PC-9 (cell line): Measurements from ENCODE around the gene GPRC5C. TPM values are rescaled to one million over a fixed set of nuclear protein-coding genes. Genes with fewer than 3 reads are reported as not detected.
A peak's percentile ranks its signal among the peaks of the same experiment; 100 is the strongest.

Experiments
- BruUV-seq: library from RNA; stranded (reverse); fragments of 400-500 nt; replicated peaks from 2 replicates; lab custom pipeline; 2021; lab: Mats Ljungman, UMichigan
- CTCF ChIA-PET: fragments of 300-600 bp; sonication (Branson Sonifier 250); formaldehyde crosslinking; loops from one replicate; lab custom pipeline; 2022; ENCODE audit warnings: antibody characterized with exemption; lab: Charles Lee
- POLR2A ChIA-PET: fragments of 300-600 bp; sonication (Branson Sonifier 250); formaldehyde crosslinking; loops from one replicate; lab custom pipeline; 2022; ENCODE audit warnings: antibody characterized with exemption; ENCODE audit not compliant: unreplicated experiment; lab: Charles Lee
- DNase-seq, 2 experiments: peaks; one replicate each; pipeline versions ENCODE4 v3.0.0 to v3.0.0-alpha.2; 2015 to 2022; ENCODE audit warnings: mixed read lengths in 1 of 2
- H2AFZ ChIP-seq: fragments of 200-600 bp; sonication (generic); 2 replicates; pipeline ENCODE4 v1.8.1; 2017; ENCODE audit warnings: antibody characterized with exemption
- H3F3A ChIP-seq: fragments of 200-600 bp; sonication (generic); 2 replicates; pipeline ENCODE4 v1.8.1; 2017; ENCODE audit warnings: antibody characterized with exemption, mild to moderate bottlenecking, low read depth; ENCODE audit not compliant: insufficient read depth
- H3K27ac ChIP-seq: fragments of 200-600 bp; sonication (generic); 2 replicates; pipeline ENCODE4 v1.6.1; 2016; ENCODE audit warnings: mixed run types
- H3K27me3 ChIP-seq: fragments of 200-600 bp; sonication (generic); 2 replicates; pipeline ENCODE4 v1.6.1; 2016; ENCODE audit warnings: low read depth, mixed run types; ENCODE audit not compliant: insufficient read depth
- H3K36me3 ChIP-seq: fragments of 200-600 bp; sonication (generic); 2 replicates; pipeline ENCODE4 v1.6.1; 2016; ENCODE audit warnings: low read depth, mixed run types
- H3K4me1 ChIP-seq: fragments of 200-600 bp; sonication (generic); replicated peaks from 2 replicates; pipeline ENCODE4 v1.6.1; 2016; ENCODE audit warnings: mixed run types; ENCODE audit not compliant: insufficient read depth
- H3K4me2 ChIP-seq: fragments of 200-600 bp; sonication (generic); 2 replicates; pipeline ENCODE4 v1.6.1; 2017; ENCODE audit warnings: mixed run types
- H3K4me3 ChIP-seq: fragments of 200-600 bp; sonication (generic); 2 replicates; pipeline ENCODE4 v1.6.1; 2016; ENCODE audit warnings: mixed run types
- H3K79me2 ChIP-seq: fragments of 200-600 bp; sonication (generic); 2 replicates; pipeline ENCODE4 v1.6.1; 2017; ENCODE audit warnings: low read depth, mixed run types
- H3K9me2 ChIP-seq: fragments of 200-600 bp; sonication (generic); 2 replicates; pipeline ENCODE4 v1.8.1; 2017; ENCODE audit warnings: mild to moderate bottlenecking; ENCODE audit not compliant: insufficient read depth
- H3K9me3 ChIP-seq: fragments of 200-600 bp; sonication (generic); 2 replicates; pipeline ENCODE4 v1.8.1; 2016; ENCODE audit warnings: low read depth; ENCODE audit not compliant: insufficient read depth
- H4K20me1 ChIP-seq: fragments of 200-600 bp; sonication (generic); 2 replicates; pipeline ENCODE4 v1.8.1; 2017; ENCODE audit not compliant: insufficient read depth
- CTCF ChIP-seq: fragments of 200-600 bp; sonication (generic); conservative IDR thresholded peaks from 2 replicates; pipeline ENCODE4 v1.6.1; 2017; ENCODE audit warnings: mixed run types, antibody characterized with exemption, mild to moderate bottlenecking, moderate library complexity
- EZH2 ChIP-seq: fragments of 200-600 bp; sonication (generic); IDR thresholded peaks from 2 replicates; pipeline ENCODE4 v1.8.0; 2017; ENCODE audit warnings: antibody characterized with exemption, low read depth
- intact Hi-C: fragments of 100-400 bp; cut with micrococcal nuclease; formaldehyde crosslinking; loops from one replicate; pipeline ENCODE4 v1.10.0; 2022; ENCODE audit not compliant: unreplicated experiment
- total RNA-seq: library from RNA; stranded (reverse); gene quantifications from 2 replicates; pipeline ENCODE4 v1.2.3, GENCODE V29; 2021

Gene GPRC5C
- total RNA-seq, 1 experiment from 2014 or later: 27.9 TPM

GRCh38 chr17:74414510-74414909 is 17.4 kb upstream of the GPRC5C start:
- ChIA-PET POLR2A (no interaction called here), CTCF (no interaction called here)
- Histone ChIP-seq H3K9me3 (no peaks in the 10 kb centered on the region), H3K4me3 (no peak overlapping the region), H4K20me1 (no peaks in the 10 kb centered on the region), H3K27me3 (no peaks in the 10 kb centered on the region), H3K79me2 (no peaks in the 10 kb centered on the region), H3K36me3 (no peaks in the 10 kb centered on the region), H3F3A (peaks cover 9% of the 10 kb centered on the region; the same call in 1 of the 2 replicates), H2AFZ (no peak overlapping the region), H3K4me2 (no peak overlapping the region), H3K4me1 (peaks cover 13% of the 10 kb centered on the region), H3K27ac (no peak overlapping the region), H3K9me2 (no peaks in the 10 kb centered on the region)
- DNase-seq: no peak
- intact Hi-C loops: no loop called here
- TF ChIP-seq EZH2 (no peak), CTCF (no peak)
- no TSS peak for BruUV-seq

GRCh38 chr17:74415608-74416396 is 16.1 kb upstream of the GPRC5C start:
- Histone ChIP-seq H3K4me1 (peaks cover 13% of the 10 kb centered on the region), H3K36me3 (no peaks in the 10 kb centered on the region), H3K4me2 (no peak overlapping the region), H4K20me1 (no peaks in the 10 kb centered on the region), H3K27me3 (no peaks in the 10 kb centered on the region), H3F3A (peaks cover 9% of the 10 kb centered on the region; the same call in 1 of the 2 replicates), H2AFZ (no peak overlapping the region), H3K9me3 (no peaks in the 10 kb centered on the region), H3K27ac (no peak overlapping the region), H3K4me3 (no peak overlapping the region), H3K9me2 (no peaks in the 10 kb centered on the region), H3K79me2 (no peaks in the 10 kb centered on the region)
- CTCF ChIA-PET: interaction anchor here (1.0 kb wide), 1 partner anchor 36 kb away, joined by 3 read pairs; no protein-coding TSS in a partner anchor
- no peak for DNase-seq
- POLR2A ChIA-PET: no interaction called here
- intact Hi-C loops: no loop called here
- TF ChIP-seq CTCF: no peak
- no peak for TF ChIP-seq EZH2
- BruUV-seq: no TSS peak

- no peaks in the 10 kb centered on the region for H3K9me3 ChIP-seq
- no peaks in the 10 kb centered on the region for H3K79me2 ChIP-seq
- peaks cover 13% of the 10 kb centered on the region for H3K4me1 ChIP-seq
- H3K4me3 ChIP-seq: no peak overlapping the region
- TF ChIP-seq CTCF (no peak), EZH2 (no peak)
- no peaks in the 10 kb centered on the region for H4K20me1 ChIP-seq
- no peak overlapping the region for H2AFZ ChIP-seq
- ChIA-PET POLR2A (interaction anchor here (1.0 kb wide), 1 partner anchor 23 kb away, joined by 5 read pairs; no protein-coding TSS in a partner anchor), CTCF (interaction anchor here (1.3 kb wide), 1 partner anchor 37 kb away, joined by 8 read pairs; no protein-coding TSS in a partner anchor)
- H3K27me3 ChIP-seq: no peaks in the 10 kb centered on the region
- peaks cover 9% of the 10 kb centered on the region; the same call in 1 of the 2 replicates for H3F3A ChIP-seq
- H3K36me3 ChIP-seq: no peaks in the 10 kb centered on the region
- no TSS peak for BruUV-seq
- intact Hi-C loops: no loop called here
- peak overlapping the region; percentile 30; the same call in 1 of the 2 replicates for H3K4me2 ChIP-seq
- no peak overlapping the region for H3K27ac ChIP-seq
- peak; percentile 37 to 81 for DNase-seq
- no peaks in the 10 kb centered on the region for H3K9me2 ChIP-seq
Observed at GRCh38 chr17:74417178-74418045, 14.5 kb upstream of the GPRC5C start.
